H1 (cell line): Measurements from ENCODE around the gene GPT2. TPM values are rescaled to one million over a fixed set of nuclear protein-coding genes. Genes with fewer than 3 reads are reported as not detected.

Experiments used
- RAD21 ChIP-seq, 2 experiments: IDR thresholded peaks in 1 of 2; conservative IDR thresholded peaks in 1 of 2; 2 replicates each; pipeline ENCODE4 v1.6.1; 2011; ENCODE audit warnings: low read depth in 2 of 2, low read length in 2 of 2, improper control_type of control experiment in 1 of 2, inconsistent platforms in 1 of 2, mild to moderate bottlenecking in 1 of 2, moderate library complexity in 1 of 2
- RNF2 ChIP-seq: fragments of 200-900, 300-1000 bp; sonication (generic); IDR thresholded peaks from 2 replicates; pipeline ENCODE4 v1.7.1; 2016; ENCODE audit warnings: borderline replicate concordance, low read depth, mild to moderate bottlenecking, antibody characterized with exemption, low read length; ENCODE audit not compliant: poor library complexity, severe bottlenecking; ENCODE audit errors: missing control alignments
- SAP30 ChIP-seq: fragments of 300-600 bp; sonication (generic); IDR thresholded peaks from 2 replicates; pipeline ENCODE4 v1.7.1; 2012; ENCODE audit warnings: low read length, moderate library complexity, mild to moderate bottlenecking, inconsistent platforms; ENCODE audit not compliant: insufficient read depth, insufficient replicate concordance
- polyA plus RNA-seq, 7 experiments: library from polyadenylated mRNA; depleted of rRNA in 3 of 7; stranded (reverse) in 5 of 7; unstranded in 2 of 7; fragments of >200 nt in 5 of 7; fragments of 200-250 nt in 2 of 7; gene quantifications; 1 replicate in 5 of 7; 2 replicates in 1 of 7; 4 replicates in 1 of 7; pipeline versions ENCODE4 v1.2.1 to v1.2.3, GENCODE V29; 2011 to 2013; ENCODE audit warnings: missing spikeins in 2 of 7, mixed read lengths in 2 of 7
- total RNA-seq: library from RNA; stranded (reverse); fragmentation: NEBNext Ultra II Directional; extraction: Animal tissue kit (Norgen Biotek cat#: 25700); gene quantifications from 2 replicates; pipeline ENCODE4 v1.2.1, GENCODE V29; 2021

The GPT2 gene
- total and polyA plus RNA-seq, 2 of the 8 experiments (the other 6 are each of a cell fraction or from before 2014, with no cell fraction given): 71.6 to 94.1 TPM

DNA sequence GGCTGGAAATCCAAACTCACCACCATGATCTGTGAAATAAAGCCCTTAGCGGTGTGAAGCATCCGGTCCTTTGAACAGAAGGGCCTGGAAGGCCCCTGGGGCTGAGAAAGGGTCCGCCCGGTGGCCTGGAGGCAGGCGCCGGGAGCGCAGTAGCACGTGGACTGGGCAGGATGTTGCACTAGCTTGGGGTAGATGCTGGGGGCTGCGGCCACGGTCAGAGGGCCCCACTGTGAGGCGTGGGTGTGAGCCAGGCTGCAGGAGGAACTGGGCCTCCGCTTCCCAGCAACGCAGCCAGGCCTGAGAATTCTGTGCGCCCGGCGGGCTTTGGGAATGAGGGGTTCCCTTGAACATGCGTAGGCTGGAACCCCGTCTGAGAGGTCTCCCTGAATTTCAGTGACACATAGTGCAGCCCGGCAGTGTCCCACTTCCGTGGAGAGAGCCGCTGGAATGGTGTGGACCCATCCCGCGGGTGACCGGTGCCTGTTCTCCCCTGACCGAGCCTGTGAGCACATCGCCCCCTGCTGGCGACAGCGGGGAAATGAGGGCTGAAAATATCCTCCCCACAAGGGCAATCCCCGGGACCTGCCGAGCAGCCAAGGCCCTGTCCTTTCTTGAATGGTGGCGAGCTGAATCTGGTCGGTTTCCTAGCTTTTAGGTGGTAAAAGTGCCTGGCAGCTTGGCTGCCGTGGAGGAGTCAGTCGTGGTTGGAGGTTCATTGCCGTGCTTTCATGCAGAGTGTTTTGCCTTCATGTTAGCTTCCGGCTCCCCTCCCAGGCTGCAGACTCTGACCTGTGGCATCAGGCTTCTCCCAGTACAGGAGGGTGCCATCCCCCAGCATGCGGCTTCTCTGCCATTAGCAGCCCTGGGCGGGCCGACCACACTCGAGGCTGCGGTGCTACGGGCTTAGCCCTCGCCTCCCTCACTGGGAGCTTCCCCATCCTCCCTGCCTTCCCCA is 45.5 kb downstream of the GPT2 start (continued):
- no peak for TF ChIP-seq SAP30
- peak; percentile 61 to 69 for TF ChIP-seq RAD21 (IDR thresholded peaks at IDR 0.05 in 1 of 2, conservative IDR thresholded peaks at IDR 0.05 in 1 of 2; ENCODE audit: low read depth in 2 of 2, low read length in 2 of 2)
- TF ChIP-seq RNF2: no peak
